Activated CD4-positive, alpha-beta T cell treated with anti-CD3 and anti-CD28 coated beads, Interleukin-2, amount 50 U/mL, for 4 hours (primary cell): Measurements from ENCODE around the gene ATP10B.

Experiments used
- DNase-seq, 2 experiments: peaks; one replicate each; pipeline ENCODE4 v3.0.0-alpha.2; 2020

The ATP10B gene

DNA sequence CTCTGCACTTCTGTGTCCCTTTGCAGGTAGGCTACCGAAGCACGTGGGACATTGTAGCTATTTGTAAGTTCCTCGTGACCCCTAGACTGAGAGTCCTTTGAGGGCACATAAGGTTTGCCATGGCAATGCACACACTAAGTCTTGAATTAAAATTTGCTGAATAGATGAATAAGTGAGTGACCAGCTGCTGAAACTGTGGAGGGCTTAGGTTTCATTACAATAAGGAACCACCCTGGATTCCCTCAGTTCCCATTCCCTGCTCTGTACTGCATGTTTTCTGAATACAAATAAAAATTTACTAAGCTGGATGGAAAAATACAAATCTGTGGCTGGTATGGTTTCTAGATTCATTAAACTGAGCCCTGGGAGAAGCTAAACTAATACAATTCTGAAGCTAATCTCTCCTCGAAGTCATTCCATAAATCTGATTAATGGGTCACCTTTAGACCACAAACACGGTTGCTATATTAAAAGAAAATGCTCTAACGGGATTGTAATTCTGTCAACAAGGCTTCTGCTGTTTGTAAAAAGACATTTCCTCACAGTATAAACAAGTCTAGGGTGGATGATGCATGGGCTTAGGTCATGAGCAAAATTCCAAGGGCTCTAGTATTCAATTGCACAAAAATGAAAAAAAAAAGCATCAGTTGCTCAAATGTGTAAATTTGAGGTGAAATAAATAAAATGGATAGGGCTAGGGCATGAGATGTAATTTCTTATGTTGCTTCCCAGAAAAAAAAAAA, 172.3 kb downstream of the ATP10B start:
- DNase-seq: no peak

- DNase-seq: no peak
Measured at GRCh38 chr5:160675988-160676387, 176.0 kb downstream of the ATP10B start.

DNA sequence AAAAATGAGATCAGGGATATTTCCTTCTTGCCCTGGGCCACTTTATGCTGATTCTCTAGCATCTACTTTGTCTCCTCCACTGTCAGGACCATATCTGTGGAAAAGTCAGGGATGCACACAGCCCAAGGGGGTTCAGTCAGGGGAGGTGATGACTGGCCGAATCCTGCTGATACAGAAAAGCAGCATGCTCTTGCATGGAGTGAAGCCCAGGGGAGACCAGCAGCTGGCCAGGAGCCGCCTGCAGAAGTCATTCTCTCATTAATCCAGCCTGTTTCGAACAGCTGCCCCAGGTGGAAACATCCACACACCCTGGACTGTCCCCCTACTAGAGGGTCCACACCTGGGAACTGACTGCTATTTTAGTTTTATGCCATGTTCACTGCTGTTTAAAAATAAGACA, 177.1 kb downstream of the ATP10B start:
- no peak for DNase-seq

DNA sequence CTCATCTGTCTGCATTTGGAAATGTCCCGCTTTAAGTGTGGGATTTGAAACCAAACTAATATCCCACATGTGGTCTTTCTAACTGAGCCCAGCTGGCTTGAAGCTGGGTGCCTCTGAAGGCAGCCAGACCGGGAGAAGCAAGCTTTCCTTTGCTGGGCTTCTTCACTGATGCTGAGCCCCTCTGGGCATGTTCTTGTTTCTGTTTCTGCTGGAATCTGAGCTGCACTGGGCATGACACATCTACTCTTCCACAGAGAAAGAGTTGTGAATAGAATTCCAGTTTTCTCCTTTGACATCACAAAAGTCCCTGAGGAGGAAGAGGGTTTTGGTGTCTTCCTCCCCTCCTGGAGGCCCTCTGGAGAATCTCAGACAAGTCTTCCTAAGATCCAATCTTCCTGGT, 179.5 kb downstream of the ATP10B start:
- no peak for DNase-seq

DNA sequence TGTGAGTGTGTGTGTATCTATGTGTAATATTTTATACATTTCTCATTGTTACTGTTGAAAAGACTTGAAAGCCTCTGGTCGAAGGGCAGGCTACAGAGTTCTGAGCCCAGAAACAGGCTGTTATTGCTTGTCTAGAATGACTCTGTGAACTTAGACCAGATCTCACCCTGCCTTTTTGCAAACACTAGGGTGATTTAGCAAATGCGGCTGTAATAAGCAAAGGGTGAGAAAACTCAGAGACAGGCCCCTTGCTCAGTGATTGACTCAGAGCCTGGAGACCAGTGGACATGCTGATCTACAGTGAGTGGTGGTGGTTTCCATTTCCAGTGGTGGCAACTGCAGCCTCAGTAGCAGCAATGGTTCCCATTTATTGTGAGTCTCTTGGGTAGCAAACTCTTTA, 183.7 kb downstream of the ATP10B start:
- no peak for DNase-seq

DNA sequence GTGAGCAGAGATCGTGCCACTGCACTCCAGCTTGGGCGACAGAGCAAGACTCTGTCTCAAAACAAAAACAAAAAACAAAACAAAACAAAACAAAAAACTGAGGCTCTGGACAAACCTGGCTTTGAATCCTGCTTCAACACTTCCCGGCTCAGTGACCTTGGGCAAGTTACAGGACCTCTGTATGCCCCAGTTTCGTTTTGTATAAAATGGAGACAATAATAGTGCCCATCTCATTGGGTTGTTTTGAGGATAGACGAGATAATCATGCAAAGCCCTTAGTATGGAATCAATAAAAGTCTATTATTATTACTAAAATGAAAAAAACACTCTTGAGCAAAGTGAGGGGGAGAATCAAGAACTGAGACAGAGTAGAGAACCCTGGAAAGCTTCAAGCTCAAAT, 184.9 kb downstream of the ATP10B start:
- no peak for DNase-seq

- no peak for DNase-seq
Measured at GRCh38 chr5:160665460-160665859, 186.6 kb downstream of the ATP10B start.

- no peak for DNase-seq
Measured at GRCh38 chr5:160660132-160660531, 191.9 kb downstream of the ATP10B start.

DNA sequence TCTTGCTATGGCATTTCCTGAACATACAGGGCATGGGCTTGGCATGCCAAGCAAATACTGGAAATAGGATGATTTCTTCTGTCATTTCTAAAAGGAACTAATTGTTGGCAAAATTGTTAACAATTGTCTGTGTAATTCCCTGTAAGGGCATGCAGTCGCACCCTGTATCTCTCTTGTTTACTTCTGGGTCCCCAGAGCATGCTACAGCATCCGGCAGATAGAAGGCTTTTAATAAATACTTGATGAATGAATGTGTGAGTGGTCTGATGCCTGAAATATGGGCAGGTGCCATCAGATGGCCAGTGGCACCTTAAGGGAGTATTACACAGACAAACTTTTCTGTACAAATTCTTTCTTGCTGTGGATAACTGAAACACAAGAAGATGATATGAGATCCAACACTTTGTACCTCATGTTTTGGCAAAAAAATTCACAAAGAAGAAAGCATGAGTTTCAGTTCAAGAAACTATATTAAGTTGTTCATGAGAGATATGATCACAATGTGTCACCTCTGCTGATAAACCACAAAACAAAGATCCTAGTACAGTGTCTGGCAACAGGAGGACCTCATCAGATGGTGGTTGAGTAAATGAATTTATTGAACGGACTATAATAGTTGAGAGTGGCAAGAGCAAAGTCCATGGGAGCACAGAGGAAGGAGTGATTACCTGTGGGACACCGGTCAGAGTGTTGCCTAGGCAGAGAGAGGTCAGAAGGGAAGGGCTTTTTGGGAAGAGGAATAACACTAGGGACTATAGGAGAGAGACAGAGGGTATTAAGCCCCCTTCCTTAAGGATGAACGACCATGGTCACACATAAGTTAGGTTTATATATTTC, 194.2 kb downstream of the ATP10B start:
- no peak for DNase-seq

GRCh38 chr5:160657068-160657507, 194.9 kb downstream of the ATP10B start:
- DNase-seq: no peak

DNA sequence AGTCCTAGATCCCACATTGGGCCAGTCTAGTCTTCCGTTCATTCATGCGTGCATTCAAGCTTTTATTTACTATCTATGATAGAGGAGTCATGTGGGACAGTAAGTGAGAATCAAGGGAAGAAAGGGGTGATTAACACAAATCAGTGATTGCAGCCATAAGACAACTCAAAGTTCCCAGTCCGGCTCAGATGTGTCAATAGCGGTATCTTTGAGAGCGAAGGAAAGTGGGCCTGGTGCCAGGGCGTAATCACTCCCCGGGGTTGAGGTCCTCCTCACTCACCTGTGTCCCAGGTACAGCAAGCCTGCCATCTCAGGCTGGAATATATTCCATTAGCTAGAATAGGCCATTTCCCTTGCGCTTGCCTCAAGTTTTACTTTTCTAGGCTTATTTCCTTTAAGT, 196.3 kb downstream of the ATP10B start:
- no peak for DNase-seq

GRCh38 chr5:160651692-160652645, 200.0 kb downstream of the ATP10B start:
- no peak for DNase-seq

DNA sequence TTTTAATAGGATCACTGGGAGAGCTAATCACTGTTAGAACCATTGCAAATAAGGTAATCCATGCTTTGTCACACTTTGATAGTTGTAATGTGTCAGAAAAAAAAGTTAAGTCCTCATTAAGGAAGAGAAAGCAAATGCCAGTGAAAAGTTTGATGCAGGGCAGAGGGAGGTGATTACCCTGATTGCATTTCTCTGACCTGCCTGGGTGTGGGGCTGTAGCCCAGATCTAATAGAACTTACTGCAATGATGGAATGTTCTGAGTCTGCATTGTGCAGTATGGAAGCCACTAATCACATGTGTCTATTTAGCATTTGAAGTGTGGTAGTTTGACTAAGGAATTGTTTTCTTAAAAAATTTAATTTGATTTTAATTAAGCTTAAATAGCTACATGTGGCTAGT, 202.7 kb downstream of the ATP10B start:
- no peak for DNase-seq

DNA sequence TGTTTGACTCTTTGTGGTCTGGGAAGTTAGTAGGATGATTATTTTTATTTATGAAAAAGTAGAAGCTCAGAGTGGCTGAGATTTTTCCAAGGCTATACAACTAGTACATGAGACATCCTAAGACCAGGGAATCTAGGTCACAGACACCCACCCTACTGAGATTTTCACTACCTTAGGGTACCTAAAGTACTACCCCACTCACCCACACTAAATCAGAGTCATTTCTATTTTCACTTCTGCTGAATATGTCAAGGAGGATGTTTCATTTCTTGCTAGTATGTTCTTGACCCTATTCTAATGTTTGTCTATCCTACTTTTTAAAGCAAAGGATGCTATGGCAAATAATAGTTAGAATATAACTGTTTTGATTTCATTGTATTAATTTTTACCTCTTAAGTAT, 206.0 kb downstream of the ATP10B start:
- DNase-seq: no peak

DNA sequence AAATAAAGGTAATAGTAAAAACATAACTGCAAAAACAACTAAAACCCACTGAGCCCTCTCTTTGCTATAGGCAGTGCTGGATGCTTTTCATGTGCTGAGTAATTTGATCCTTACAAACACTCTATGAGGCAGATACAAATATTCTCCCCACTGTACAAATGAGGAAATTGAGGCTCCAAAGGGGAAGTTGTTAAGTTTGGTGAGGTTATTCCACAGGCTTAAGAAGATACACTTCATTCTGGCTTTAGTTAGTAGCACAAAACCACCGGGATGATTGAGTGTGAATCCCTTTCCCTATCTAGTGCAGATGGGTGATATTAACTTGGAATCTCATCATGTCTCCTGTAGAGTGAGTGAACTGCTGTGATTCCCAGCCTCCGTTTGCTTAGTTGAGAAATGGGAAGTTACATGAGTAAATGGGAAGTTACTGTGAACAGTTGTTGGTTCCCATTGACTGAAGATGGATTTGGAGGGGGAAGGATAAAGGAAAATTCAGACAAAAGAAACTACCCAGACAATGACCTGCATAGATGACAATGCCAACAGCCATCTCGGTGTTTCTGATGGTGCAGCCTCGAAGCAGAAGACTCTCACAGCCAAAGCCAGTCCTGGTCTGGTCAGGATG, 208.3 kb downstream of the ATP10B start:
- no peak for DNase-seq

DNA sequence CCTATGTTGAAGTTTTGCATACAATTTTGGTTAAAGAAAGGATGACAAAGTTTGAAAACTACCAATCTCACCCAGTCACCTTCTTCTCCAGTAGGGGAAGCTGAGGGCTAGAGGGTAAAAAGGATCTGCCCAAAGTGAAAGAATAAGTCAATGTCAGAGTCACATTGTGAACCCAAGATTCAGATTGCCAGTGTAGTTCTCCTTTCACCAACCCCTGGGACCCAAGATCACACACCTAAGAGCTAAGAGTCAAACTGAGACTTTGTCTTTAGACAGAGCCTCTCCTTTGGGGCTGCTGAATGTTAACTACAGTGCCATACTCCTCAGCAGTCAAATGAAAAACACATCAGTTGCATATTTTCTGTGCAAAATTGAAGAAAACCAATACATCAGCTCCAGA, 210.6 kb downstream of the ATP10B start:
- no peak for DNase-seq

DNA sequence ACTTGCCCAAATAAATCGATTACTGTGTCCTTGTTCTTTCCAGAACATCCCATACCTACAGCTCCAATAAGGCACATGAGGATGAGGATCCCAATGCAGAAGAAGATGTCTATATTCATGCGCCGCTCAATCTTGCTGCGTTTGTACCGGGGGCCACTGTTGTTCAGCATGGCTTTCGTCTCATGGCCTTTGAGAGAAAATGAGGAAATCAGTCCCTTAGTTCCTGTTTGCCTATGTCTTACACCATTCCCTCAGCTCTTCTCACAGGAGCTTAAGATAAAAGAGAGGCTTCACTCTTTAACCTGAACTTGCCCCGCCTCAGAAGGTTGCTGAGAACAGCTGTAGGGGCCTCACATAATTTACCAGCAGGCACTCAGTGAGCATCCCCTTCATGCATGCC, 211.6 kb downstream of the ATP10B start:
- DNase-seq: no peak

GRCh38 chr5:160638161-160638742, 213.8 kb downstream of the ATP10B start:
- DNase-seq: no peak

DNA sequence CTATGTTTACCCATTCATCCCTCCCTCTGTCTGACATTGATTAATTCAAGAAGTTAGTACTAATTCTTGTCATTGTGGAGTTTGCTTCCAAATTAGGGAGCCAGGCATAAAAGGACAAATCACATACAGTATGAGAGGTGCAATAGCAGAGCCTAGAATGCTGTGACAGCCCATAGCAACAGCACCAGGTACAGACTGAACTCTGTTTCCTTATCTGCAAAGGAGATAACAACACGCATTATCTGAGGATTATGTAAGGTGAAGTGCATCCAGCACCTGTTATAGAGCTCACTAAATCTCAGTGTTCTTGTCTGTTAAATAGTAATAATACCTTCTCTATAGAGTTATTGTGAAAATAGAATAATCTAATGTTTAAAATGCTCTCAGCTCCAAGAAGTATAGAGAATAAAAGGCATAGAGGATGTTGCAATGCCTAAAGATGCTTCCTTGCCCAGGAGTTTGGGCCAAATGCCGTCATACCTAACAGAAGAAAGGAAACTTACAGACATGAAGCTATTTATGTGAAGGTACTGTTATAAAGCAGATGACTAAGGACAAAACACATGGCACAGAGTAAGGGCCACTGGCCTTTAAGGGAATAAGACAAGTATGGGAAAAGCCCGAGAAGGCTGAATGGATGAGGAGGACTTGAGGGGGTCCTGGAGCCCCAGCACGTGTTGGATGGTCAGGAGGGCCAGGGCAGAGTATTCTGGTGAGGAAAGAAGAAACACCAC, 214.5 kb downstream of the ATP10B start:
- no peak for DNase-seq

DNA sequence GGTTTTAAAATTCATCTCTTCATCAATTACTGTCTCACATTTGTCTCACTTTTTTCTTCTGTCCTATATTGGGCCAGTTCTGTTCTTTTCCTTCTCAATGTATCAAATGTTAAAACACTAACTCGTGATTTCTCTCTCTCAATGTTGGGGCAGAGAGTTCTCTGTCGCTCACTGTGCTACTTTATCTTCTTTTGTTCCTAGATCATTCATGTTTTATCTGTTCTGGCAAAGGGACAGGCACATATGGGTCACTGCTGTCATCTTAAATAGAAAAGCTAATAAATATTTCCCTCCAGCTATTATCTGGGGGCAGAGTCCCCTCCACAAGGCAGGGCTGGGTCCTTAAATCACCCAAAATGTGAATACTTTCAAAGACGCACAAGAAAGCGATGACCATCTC, 216.3 kb downstream of the ATP10B start:
- no peak for DNase-seq

DNA sequence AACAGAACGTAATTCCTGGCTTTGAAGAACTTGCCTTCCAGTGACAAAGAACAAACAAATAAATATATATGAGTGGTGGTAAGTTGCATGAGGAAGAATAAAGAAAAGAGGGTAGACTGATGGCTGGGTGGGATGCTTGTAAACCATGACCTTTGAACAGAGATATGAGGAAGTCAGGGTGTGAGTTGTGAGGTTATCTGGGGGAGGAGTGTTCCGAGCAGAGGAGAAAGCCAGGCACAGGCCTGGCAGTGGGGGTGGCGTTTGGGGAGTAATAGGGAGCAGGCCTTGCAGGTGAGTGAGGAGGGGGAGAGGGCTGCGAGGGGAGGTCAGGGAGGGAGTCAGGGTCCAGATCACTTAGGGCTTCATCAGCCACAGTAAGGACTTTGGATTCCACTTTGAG, 217.0 kb downstream of the ATP10B start:
- DNase-seq: no peak

- no peak for DNase-seq
Measured at GRCh38 chr5:160629003-160629402, 223.0 kb downstream of the ATP10B start.
